NCI-H526 treated with DMSO at 0.1 percent for 48 hours (cell line): ENCODE data around the gene TMEM196.

ENCODE experiments used
- DNase-seq: peaks from one replicate; lab custom pipeline; 2025; lab: John Stamatoyannopoulos, UW

TMEM196 gene

DNA sequence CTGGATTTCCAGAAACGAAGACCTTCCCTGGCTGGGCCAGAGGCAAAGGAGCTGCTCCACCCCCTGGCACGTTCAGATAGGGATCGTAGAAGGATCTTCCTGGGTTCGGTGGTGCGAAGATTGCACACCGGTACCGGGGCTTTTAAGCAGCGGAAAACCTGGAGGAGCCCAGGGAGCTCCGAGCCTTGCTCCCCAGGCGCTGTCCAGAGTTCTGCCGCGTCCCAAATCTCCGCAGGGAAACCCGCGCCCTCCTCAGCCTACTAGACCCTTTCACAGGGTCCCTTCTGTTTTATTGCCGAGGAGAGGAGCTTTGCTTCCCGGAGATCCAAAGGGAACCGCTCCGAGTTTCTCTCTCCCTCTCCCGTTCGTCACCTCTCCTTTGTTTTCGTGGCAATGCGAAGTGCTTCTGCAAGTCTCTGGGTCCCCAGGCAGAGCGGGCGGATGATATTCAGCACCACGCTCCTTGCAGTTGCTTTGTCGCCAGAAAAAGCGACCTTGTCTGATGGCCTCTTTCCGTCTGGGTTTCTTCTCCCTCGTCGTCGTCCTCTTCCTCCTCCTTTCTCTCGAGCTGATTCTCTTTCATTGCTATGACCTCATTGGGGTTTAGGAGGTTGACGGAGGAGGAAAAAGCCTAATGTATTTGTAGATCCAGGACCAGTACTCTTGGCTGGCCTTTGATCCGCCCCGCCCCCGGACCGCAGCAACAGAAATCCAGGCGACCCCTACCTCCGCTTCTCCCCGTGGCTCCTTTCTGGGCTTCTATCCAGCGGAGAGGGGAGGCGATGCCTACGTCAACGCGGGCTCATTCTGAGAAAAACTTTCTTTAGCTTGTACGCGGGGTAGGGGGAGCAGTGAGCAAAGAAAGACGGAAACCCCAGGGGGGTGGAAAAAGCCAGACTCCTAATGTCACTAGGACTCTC, at the start of gene TMEM196:
Gene TMEM196, minus strand, starts transcription at position 777 of the 920 bp plus-strand sequence. CDS start 921 bp downstream, outside the sequence.
- no peak for DNase-seq

GRCh38 chr7:19816128-19816527, 42.7 kb upstream of the TMEM196 start:
- DNase-seq: no peak

DNA sequence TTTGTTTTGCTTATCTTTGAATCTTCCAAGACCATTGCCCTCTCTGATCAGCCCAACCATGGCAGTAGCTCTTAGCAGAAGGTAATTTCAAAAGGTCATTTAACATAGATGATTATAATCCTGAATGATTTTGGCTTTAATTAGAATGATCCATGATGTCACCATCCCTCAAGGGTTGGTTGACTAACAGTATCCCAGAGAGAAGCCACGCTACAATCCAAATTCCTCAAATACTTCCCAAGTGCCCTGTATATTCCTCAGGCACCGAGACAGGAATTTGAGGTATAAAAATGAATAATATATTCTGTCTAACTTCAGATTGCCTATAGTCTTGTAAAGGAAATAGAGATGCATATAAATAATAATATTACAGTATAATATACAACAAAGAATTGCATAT, 42.1 kb upstream of the TMEM196 start:
- DNase-seq: no peak

DNA sequence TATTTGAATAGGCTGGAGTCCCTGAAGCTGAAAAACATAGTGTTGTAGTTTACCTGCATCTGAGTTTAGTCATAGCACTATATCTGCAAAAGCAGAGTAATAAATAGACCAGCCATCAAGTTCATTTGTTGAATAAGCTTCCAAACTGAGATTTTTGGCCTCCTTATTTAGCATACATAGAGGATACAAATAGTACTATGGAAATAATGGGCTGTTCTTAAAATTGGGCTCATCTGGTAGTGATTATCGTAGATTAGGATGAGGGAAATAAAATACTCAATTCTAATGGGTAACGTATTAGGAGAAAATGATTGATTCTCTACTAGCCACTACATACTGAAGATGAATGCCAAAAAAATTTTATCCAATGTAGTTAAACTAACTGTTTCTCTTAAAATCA, 41.4 kb upstream of the TMEM196 start:
- DNase-seq: no peak

- no peak for DNase-seq
Observed at GRCh38 chr7:19811386-19811785, 38.0 kb upstream of the TMEM196 start.

GRCh38 chr7:19798986-19799385, 25.6 kb upstream of the TMEM196 start:
- no peak for DNase-seq

DNA sequence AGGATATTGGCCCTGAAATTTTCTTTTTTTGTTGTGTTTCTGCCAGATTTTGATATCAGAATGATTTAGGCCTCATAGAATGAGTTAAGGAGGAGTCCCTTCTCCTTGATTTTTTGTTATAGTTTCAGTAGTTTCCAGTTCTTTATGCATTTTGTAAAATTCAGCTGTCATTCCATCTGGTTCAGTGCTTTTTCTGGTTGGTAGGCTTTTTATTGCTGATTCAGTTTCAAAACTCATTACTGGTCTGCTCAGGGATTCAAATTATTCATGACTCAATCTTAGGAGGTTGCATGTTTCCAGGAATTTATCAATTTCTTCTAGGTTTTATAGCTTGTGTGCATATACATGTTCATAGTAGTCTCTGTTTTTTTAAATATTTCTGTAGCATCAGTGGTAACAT, 10.1 kb upstream of the TMEM196 start:
- no peak for DNase-seq

- DNase-seq: no peak
Observed at GRCh38 chr7:19776981-19777380, 3.6 kb upstream of the TMEM196 start.

GRCh38 chr7:19775578-19775977, 2.2 kb upstream of the TMEM196 start:
- no peak for DNase-seq

GRCh38 chr7:19772306-19772705, 1.1 kb downstream of the TMEM196 start:
- no peak for DNase-seq

DNA sequence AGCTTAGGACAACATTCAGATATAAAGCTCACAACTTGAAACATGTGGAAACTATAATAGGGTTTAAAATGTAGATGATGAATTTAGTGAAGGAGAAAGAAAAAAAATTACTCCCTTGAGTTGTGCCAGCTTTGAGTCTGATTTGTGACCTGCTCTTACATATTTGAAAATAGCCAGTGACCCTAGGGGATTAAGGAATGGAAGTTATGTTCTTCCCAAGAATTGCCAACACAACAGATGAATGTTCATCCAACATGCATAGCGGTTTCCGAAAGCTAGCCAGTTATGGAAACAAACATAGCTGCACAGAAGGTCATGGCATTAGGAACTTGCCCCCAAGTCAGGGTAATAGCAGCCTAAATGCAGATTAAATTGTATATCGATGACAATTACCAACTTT, 10.8 kb downstream of the TMEM196 start:
- no peak for DNase-seq

DNA sequence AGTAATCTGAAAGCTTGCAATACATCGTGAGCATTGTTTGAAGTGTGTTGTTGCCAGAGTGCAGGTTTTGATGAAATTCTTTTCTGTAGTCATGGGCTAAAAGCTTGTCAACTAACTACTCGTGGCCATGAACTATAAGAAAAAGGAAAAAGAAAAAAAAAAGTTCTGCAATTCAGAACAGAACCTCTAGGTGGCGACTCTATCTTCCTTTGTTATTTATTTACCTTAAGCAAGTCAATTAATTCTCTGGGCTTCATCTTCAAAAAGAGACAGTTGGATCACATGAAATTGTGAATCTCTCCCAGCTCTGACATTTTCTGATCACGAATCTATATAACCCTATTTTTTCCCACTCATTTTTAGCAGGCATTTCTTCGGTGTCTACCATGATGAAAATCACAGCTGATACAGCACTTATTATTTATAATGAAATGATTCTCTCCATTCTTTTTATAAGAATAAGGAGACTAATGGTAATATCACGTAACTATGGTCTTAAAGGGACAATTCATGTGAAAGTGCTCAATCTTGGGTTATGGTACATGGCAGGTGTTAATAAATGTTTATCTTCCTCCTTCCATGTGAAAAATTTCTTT, 18.8 kb downstream of the TMEM196 start:
- DNase-seq: peak; percentile 22

GRCh38 chr7:19752020-19752419, 21.4 kb downstream of the TMEM196 start:
- DNase-seq: no peak

GRCh38 chr7:19749658-19750057, 23.8 kb downstream of the TMEM196 start:
- DNase-seq: no peak

DNA sequence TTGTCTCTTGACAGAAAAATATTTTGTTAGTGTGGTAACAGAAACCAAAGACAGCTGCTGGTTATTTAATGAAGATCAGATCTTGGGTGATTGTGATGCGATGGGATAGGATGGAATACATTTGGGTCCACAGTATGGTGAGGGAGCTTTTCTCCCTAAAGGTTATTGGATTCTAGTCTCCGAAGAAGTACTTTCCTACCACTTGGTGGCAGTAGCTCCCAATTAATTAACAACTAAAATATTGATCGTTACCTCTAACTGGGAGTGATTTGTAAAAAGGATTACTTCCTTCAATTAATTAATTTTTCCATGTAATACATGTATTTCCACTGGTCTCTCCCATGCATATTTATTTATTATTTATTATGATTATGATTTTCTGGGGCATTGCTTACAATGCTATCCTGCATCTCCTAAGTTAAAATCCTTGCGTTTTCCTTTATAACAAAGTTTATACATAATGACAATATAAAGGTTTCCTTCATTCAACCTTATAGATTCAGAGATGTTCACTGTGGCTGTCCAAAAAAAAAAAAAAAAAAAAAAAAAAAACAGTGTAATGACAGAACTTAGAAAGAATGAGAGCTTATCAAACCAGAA, 25.6 kb downstream of the TMEM196 start:
- DNase-seq: no peak

- DNase-seq: no peak
Observed at GRCh38 chr7:19744075-19744474, 29.3 kb downstream of the TMEM196 start.

- no peak for DNase-seq
Observed at GRCh38 chr7:19728716-19729115, 44.7 kb downstream of the TMEM196 start.

GRCh38 chr7:19725770-19726169, 47.6 kb downstream of the TMEM196 start:
- DNase-seq: no peak

DNA sequence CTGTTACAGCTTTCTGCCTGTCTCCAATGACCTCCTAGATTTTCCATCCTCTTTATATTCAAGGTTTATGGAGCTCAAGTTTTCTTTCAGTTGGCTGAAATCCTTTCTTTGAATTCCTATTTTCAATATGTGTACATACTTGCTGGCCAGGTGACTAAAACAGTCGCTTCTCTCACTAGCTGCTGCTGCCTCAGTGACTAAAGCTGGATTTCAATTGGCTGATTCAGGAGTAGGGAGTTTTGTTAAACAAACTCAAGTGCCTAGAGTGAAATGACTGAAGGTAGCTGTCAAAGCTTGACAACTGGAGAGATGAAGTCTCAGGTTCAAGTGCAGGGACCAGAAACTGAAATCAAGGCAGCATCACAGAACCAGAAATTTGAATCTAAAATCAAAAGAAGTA, 57.9 kb downstream of the TMEM196 start:
- no peak for DNase-seq

- no peak for DNase-seq
Observed at GRCh38 chr7:19713676-19714075, 59.7 kb downstream of the TMEM196 start.

GRCh38 chr7:19709249-19709578, 64.2 kb downstream of the TMEM196 start:
- DNase-seq: no peak

- peak; percentile 90 for DNase-seq
Observed at GRCh38 chr7:19708397-19709248, 64.8 kb downstream of the TMEM196 start, which contains the start of gene POLR1F. POLR1F (minus strand) TSS chr7:19709037; CDS start chr7:19709016, 21 bp downstream.
